Fibroblast of skin of left biceps (primary cell): ENCODE measurements around the gene C1QTNF5.

Source experiments
- DNase-seq, 2 experiments: peaks; one replicate each; pipeline ENCODE4 v3.0.0-alpha.2; 2013; ENCODE audit warnings: low read depth in 2 of 2

Gene C1QTNF5

GRCh38 chr11:119338318-119338890 is 2.3 kb downstream of the C1QTNF5 start:
- peak in 1 of 2 experiments; percentile 53 for DNase-seq

- DNase-seq = peak in 1 of 2 experiments; percentile 56
Measured at GRCh38 chr11:119337581-119338317, 2.9 kb downstream of the C1QTNF5 start.

- no peak for DNase-seq
Measured at GRCh38 chr11:119336744-119337469, 3.8 kb downstream of the C1QTNF5 start.

GRCh38 chr11:119335655-119336543 is 4.8 kb downstream of the C1QTNF5 start:
- no peak for DNase-seq

DNA sequence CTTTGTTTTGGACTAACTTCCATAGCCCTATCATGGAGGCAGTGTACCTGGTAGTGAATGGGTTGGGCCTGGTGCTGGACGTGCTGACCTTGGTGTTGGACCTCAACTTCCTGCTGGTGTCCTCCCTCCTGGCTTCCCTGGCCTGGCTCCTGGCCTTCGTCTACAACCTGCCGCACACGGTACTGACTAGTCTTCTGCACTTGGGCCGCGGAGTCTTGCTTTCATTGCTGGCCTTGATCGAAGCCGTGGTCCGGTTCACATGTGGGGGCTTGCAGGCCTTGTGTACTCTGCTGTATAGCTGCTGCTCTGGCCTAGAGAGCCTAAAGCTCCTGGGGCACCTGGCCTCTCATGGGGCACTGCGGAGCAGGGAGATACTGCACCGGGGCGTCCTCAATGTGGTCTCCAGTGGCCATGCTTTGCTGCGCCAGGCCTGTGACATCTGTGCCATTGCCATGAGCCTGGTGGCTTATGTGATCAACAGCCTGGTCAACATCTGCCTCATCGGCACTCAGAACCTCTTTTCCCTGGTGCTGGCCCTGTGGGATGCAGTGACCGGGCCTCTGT is 5.5 kb downstream of the C1QTNF5 start:
- DNase-seq = no peak

DNA sequence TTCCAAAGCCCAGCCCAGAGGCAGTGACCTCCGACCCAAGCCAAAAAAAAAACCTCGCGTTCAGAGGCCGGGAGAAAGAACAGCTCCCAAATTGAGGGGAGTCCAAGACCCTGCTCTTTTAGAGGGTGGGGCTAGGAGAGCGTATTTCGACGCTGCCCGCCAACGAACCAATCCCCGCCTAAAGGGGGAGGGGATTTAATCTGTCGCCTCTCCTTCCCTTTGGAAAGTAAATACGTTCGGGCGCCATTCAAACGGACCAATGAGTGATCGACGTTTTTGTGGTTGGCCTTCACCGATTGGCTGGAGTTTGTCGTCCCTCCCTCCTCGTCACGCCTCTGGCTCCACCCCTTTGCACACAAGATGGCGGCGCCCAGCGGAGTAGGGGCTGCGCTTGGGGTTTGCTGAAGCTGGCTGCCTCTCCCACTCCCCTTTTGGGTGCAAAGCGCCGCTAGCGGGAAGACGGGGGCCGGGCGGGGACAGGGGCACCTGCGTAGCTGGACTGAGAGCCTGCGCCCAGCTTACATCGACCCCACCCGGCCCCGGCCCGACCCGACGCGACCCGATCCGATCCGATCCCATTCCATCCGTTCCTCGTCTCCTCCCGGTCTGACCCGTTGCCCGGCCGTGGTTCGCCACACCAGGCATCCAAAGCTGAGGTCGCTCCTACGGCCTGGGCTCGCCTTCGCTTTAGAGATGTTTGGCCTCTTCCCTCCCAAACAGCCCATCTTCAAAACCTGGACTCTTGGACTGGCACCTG is 6.3 kb downstream of the C1QTNF5 start, which contains the start of gene RNF26:
Gene RNF26, plus strand, starts transcription at position 354 of the 757 bp plus-strand sequence. CDS start 596 bp downstream, outside the sequence.
- DNase-seq = peak; percentile 95

DNA sequence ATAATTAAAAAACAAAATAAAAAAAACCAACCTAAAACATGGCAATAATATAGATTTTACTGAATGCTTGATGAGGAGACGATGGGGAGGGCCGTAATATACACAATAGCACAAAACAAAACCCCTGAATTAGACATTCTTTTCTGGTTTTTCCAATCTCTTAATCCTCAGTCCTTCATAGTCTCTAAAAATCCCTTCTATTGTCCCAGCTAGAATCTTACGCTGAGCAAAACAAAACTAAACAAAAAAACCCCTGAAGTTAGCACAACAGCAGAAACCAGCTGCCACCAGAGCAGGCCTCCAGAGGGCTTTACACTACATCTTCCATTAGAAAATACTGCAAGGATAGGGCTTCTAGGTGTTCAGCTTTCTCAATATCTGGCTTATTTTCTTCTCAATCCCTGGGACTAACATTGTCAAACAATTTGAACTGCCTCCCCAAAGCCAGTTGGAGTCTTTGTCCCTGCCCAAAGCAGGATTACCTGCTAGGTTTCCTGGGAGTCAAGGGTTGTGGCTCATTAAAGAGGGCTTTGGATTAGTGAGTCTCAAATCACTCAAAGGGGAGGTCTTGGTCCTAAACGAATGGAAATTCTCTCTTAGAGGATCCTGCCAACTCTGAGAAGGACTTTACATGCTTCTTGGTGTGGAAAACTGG is 8.4 kb downstream of the C1QTNF5 start:
- DNase-seq = no peak

- DNase-seq = no peak
Measured at GRCh38 chr11:119330237-119330636, 10.4 kb downstream of the C1QTNF5 start.

DNA sequence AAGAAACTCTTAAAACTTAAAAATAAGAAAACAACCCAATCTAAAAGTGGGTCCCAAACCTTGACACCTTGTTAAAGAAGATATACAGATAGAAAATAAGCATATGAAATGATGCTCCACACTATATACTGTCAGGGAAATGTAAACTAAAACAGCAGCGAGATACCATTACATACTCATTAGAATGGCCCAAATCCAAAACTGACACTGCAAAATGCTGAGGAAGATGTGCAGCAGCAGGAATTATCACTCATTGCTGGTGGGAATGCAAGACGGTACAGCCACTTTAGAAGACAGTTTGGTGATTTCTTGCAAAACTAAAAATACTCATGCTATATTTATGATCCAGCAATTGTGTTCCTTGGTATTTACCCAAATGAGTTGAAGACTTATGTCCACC is 11.4 kb downstream of the C1QTNF5 start:
- DNase-seq = no peak

DNA sequence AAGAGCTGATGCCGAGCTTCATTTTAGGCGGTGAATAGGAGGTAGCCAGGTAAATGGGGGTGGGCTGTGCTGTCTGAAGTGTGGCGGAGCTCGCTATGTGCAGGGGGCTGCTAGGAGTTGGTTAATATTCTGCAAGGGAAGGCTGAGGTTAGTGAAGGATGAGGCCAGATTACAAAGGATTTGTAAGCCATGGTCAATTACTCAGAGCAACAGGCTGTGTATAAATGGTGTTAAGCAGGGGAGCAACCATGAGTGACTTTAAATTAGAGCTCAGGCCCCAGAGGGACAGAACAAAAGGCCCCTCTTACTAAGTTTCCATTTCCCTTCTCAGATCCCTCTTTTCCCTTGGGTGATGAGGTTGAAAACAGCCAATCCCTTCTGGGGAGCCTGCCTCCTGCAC is 16.5 kb downstream of the C1QTNF5 start:
- no peak for DNase-seq

- no peak for DNase-seq
Measured at GRCh38 chr11:119323532-119324033, 17.1 kb downstream of the C1QTNF5 start.

DNA sequence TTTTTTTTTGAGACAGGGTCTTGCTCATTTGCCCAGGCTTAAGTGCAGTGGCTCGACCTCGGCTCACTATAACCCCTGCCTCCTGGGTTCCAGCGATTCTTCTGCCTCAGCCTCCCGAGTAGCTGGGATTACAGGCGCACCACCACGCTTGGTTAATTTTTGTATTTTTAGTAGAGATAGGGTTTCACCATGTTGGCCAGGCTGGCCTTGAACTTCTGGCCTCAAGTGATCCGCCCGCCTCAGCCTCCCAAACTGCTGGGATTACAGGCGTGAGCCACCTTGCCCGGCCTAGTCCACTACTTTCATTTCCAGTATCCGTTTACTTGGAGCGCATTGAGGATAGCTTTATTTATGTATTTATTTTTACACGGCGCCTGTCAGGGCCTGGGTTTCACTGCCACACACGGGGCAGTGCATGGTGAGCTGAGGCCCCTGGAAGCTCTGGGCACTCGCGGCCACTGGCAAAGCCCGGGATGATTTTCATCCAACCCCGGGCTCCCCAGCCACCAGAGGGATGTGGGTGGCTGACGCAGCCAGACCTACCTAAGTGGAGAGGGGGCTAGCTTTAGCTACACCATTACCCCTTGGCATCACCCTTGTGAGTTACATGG is 17.7 kb downstream of the C1QTNF5 start:
- no peak for DNase-seq

- DNase-seq = no peak
Measured at GRCh38 chr11:119322360-119322739, 18.3 kb downstream of the C1QTNF5 start.

DNA sequence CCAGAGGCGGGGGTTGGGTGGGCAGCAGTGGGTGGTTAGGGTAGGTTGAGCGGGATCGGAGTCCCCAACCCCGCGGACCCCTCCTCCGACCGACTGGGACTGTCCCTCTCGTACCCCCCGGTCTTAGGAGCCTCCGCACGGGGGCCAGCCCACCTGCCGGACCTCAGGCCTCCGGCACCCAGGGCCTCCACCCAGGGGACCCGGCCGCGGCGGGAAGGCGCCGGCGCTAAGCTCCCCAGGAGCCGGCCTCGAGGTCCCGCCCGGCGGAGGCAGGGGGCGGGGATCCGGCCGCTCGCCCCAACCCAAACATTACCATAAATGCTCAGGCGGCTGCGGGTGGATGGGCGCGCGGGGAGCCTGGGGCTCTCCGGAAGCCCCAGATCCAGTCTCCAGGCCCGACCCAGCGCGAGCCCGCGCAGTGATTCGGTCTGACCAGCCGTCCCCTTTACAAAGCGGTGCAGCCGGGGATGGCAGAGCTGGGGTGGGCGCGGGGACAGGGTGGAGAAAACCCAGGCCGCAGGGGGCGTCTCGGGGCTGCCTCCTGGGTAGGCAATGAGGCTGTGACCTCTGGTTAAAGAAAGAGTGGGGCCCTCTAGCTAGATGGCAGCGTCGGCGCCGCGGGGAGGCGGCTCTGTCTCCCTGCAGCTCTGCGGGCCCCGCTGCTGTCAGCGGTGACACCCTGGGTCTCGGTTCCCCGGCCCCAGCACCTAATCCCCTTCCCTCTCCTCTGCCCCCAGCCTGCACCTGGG is 19.7 kb downstream of the C1QTNF5 start:
- no peak for DNase-seq

- no peak for DNase-seq
Measured at GRCh38 chr11:119320240-119320775, 20.4 kb downstream of the C1QTNF5 start.

GRCh38 chr11:119319700-119320239 is 20.9 kb downstream of the C1QTNF5 start:
- DNase-seq = no peak

- no peak for DNase-seq
Measured at GRCh38 chr11:119319136-119319699, 21.5 kb downstream of the C1QTNF5 start.
